ENCODE results near the gene MAP2K4.

The MAP2K4 gene

GRCh38 chr17:12078791-12079190 is 58.1 kb downstream of the MAP2K4 start:
- no peak for TF ChIP-seq REST (IDR thresholded peaks at IDR 0.05; ENCODE audit: insufficient read depth in 1 of 2, low read depth in 2 of 2, low read length in 2 of 2)
- no peak for TF ChIP-seq TAF1 (IDR thresholded peaks at IDR 0.05; ENCODE audit: borderline replicate concordance, insufficient read depth, low read length)
- no peak for TF ChIP-seq POLR2AphosphoS5 (IDR thresholded peaks at IDR 0.05; ENCODE audit: low read depth, low read length)
- TF ChIP-seq FOXP2 (optimal IDR thresholded peaks at IDR 0.05; ENCODE audit: borderline replicate concordance, extremely low read depth, extremely low read length, insufficient read depth): no peak
- TF ChIP-seq SIN3A (IDR thresholded peaks at IDR 0.05; ENCODE audit: borderline replicate concordance, insufficient read depth, low read length): no peak

GRCh38 chr17:12081720-12082119 is 61.0 kb downstream of the MAP2K4 start:
- TF ChIP-seq TAF1 (IDR thresholded peaks at IDR 0.05; ENCODE audit: borderline replicate concordance, insufficient read depth, low read length) (no peak), FOXP2 (optimal IDR thresholded peaks at IDR 0.05; ENCODE audit: borderline replicate concordance, extremely low read depth, extremely low read length, insufficient read depth) (no peak), POLR2AphosphoS5 (IDR thresholded peaks at IDR 0.05; ENCODE audit: low read depth, low read length) (no peak), REST (IDR thresholded peaks at IDR 0.05; ENCODE audit: insufficient read depth in 1 of 2, low read depth in 2 of 2, low read length in 2 of 2) (no peak)

- no peak for TF ChIP-seq TAF1 (IDR thresholded peaks at IDR 0.05; ENCODE audit: borderline replicate concordance, insufficient read depth, low read length)
- no peak for TF ChIP-seq FOXP2 (optimal IDR thresholded peaks at IDR 0.05; ENCODE audit: borderline replicate concordance, extremely low read depth, extremely low read length, insufficient read depth)
- no peak for TF ChIP-seq SIN3A (IDR thresholded peaks at IDR 0.05; ENCODE audit: borderline replicate concordance, insufficient read depth, low read length)
- no peak for TF ChIP-seq POLR2AphosphoS5 (IDR thresholded peaks at IDR 0.05; ENCODE audit: low read depth, low read length)
- no peak for TF ChIP-seq REST (IDR thresholded peaks at IDR 0.05; ENCODE audit: insufficient read depth in 1 of 2, low read depth in 2 of 2, low read length in 2 of 2)
Observed at GRCh38 chr17:12085076-12085949, 64.6 kb downstream of the MAP2K4 start.

- no peak for TF ChIP-seq FOXP2 (optimal IDR thresholded peaks at IDR 0.05; ENCODE audit: borderline replicate concordance, extremely low read depth, extremely low read length, insufficient read depth)
- TF ChIP-seq SIN3A (IDR thresholded peaks at IDR 0.05; ENCODE audit: borderline replicate concordance, insufficient read depth, low read length): no peak
- TF ChIP-seq TAF1 (IDR thresholded peaks at IDR 0.05; ENCODE audit: borderline replicate concordance, insufficient read depth, low read length): no peak
- no peak for TF ChIP-seq REST (IDR thresholded peaks at IDR 0.05; ENCODE audit: insufficient read depth in 1 of 2, low read depth in 2 of 2, low read length in 2 of 2)
- no peak for TF ChIP-seq POLR2AphosphoS5 (IDR thresholded peaks at IDR 0.05; ENCODE audit: low read depth, low read length)
Observed at GRCh38 chr17:12088035-12088434, 67.4 kb downstream of the MAP2K4 start.
